Sigmoid colon (tissue), 7 donors: ENCODE results near the gene PIWIL4. TPM values are rescaled to one million over a fixed set of nuclear protein-coding genes. Genes with fewer than 3 reads are reported as not detected.

ENCODE experiments used
- DNase-seq: peaks from one replicate; pipeline ENCODE4 v3.0.0-alpha.2; 2019
- H3K27ac ChIP-seq, 4 donors: fragments of 200-600 bp; sonication (generic); one replicate each; pipeline ENCODE4 v1.5.1; 2016 to 2019; ENCODE audit warnings: mild to moderate bottlenecking in 1 of 4
- H3K27me3 ChIP-seq, 3 donors: fragments of 200-600 bp; sonication (generic); one replicate each; pipeline ENCODE4 v1.5.1; 2019; ENCODE audit warnings: mild to moderate bottlenecking in 1 of 3
- H3K36me3 ChIP-seq, 4 donors: fragments of 200-600 bp; sonication (generic); one replicate each; pipeline ENCODE4 v1.5.1; 2016 to 2019
- H3K4me1 ChIP-seq, 4 donors: fragments of 200-600 bp; sonication (generic); one replicate each; pipeline ENCODE4 v1.5.1; 2017 to 2019
- H3K4me3 ChIP-seq, 4 donors: fragments of 200-600 bp; sonication (generic); one replicate each; pipeline ENCODE4 v1.5.1; 2017 to 2019; ENCODE audit warnings: mild to moderate bottlenecking in 2 of 4, moderate library complexity in 1 of 4
- H3K9me3 ChIP-seq, 4 donors: fragments of 200-600 bp in 3 of 4; sonication (generic) in 3 of 4; one replicate each; pipeline versions ENCODE4 v1.5.1 to v1.6.1; 2013 to 2019
- CTCF ChIP-seq, 4 experiments: fragments of 450-650 bp in 3 of 4; fragments of 200-600 bp in 1 of 4; IDR thresholded peaks; one replicate each; pipeline ENCODE4 v1.5.1; 2016 to 2019; ENCODE audit warnings: antibody characterized with exemption in 4 of 4, mild to moderate bottlenecking in 3 of 4, moderate library complexity in 2 of 4
- EP300 ChIP-seq, 4 donors: sonication (generic); formaldehyde crosslinking; IDR thresholded peaks; one replicate each; pipeline ENCODE4 v1.6.1; 2017; ENCODE audit warnings: antibody characterized with exemption in 4 of 4
- POLR2A ChIP-seq, 2 donors: fragments of 450-650 bp; IDR thresholded peaks; one replicate each; pipeline ENCODE4 v1.6.1; 2016; ENCODE audit warnings: antibody characterized with exemption in 2 of 2, mild to moderate bottlenecking in 2 of 2, moderate library complexity in 2 of 2
- POLR2AphosphoS5 ChIP-seq, 4 donors: sonication (generic); formaldehyde crosslinking; IDR thresholded peaks; one replicate each; pipeline ENCODE4 v1.6.1; 2017; ENCODE audit warnings: antibody characterized with exemption in 4 of 4
- WGBS, 2 donors: extraction: QIAGEN DNeasy Blood & Tissue Kit; methylation state at CpG; one replicate each; pipeline ENCODE4 v1.1.7; 2013; 5-methylcytosine and 5-hydroxymethylcytosine counted together
- intact Hi-C: fragments of 100-400 bp; cut with DNase I; formaldehyde crosslinking; loops from one replicate; pipeline ENCODE4 v1.15.1; 2023
- polyA plus RNA-seq, 3 donors: library from polyadenylated mRNA; stranded (reverse); fragments of 200-250 nt; gene quantifications; one replicate each; pipeline ENCODE4 v1.2.3, GENCODE V29; 2013
- total RNA-seq, 4 donors: library from RNA; depleted of rRNA; stranded (reverse); fragments of >200 nt; gene quantifications; one replicate each; pipeline ENCODE4 v1.1.0, GENCODE V29; 2016
- donor health status: healthy with polysubstance abuse.
- donor health status: Bipolar disorder and iron deficiency.
- donor health status: healthy.

PIWIL4 gene
- total RNA-seq (1 to 10 TPM; 3.5 to 8.1 (median 4.6) TPM), polyA plus RNA-seq (1 to 10 TPM; 3.5 to 5.4 (median 3.9) TPM)

GRCh38 chr11:94567181-94567670 lies at the start of gene PIWIL4:
TSS of gene PIWIL4 (plus strand) at chr11:94567368. CDS start at chr11:94567519, 151 bp downstream.
- intact Hi-C loops = no loop called here
- Histone ChIP-seq H3K4me1 (peaks cover 0 to 11% (median 7%) of the 10 kb centered on the region in 4 donors), H3K4me3 (no peak within 1 kb of the TSS), H3K36me3 (no peaks in the 10 kb centered on the region), H3K27ac (no peak within 1 kb of the TSS), H3K9me3 (no peaks in the 10 kb centered on the region), H3K27me3 (no peaks in the 10 kb centered on the region)
- DNase-seq = no peak
- TF ChIP-seq POLR2A (IDR thresholded peaks at IDR 0.05) = no peak
- TF ChIP-seq EP300 (IDR thresholded peaks at IDR 0.05) = no peak
- WGBS, 2 donors = 94 to 97% methylated on average over 25 of the region's 25 CpGs

DNA sequence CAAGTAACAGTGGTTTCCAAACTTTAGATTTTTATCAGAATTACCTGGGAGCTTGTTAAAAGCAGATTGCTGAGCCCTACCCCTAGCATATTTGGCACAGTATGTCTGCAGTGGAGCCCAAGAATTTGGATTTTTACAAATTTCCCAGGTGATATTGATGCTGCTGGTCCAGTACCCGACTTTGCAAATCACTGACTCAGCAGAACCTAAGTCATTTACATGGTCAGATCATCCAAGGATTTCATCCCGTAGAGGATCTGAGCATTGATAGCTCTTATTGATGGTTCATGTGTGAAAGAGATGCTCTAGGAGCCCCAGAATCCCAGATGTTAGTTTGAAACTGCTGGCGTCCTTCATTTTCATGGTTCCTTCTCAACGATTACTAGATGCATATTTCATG lies 48.9 kb upstream of the PIWIL4 start:
- H3K27me3 ChIP-seq = peaks cover 0 to 4% (median 0%) of the 10 kb centered on the region in 3 donors
- 63 to 84% methylated on average over 4 of the region's 4 CpGs for WGBS, 2 donors
- no peak for DNase-seq
- no peak for TF ChIP-seq EP300 (IDR thresholded peaks at IDR 0.05)
- no peak overlapping the region for H3K27ac ChIP-seq
- peaks cover 0 to 4% (median 2%) of the 10 kb centered on the region in 4 donors for H3K4me1 ChIP-seq
- no peak overlapping the region for H3K4me3 ChIP-seq
- no peaks in the 10 kb centered on the region for H3K36me3 ChIP-seq
- intact Hi-C loops = loop anchor here (2.0 to 10.0 kb wide), 2 partner anchors 45 to 377 kb away; no protein-coding TSS in a partner anchor
- H3K9me3 ChIP-seq = no peaks in the 10 kb centered on the region

- no peak overlapping the region for H3K27ac ChIP-seq
- no peaks in the 10 kb centered on the region for H3K36me3 ChIP-seq
- TF ChIP-seq POLR2AphosphoS5 (IDR thresholded peaks at IDR 0.05) = no peak
- TF ChIP-seq CTCF (IDR thresholded peaks at IDR 0.05) = peak in 3 of 4 experiments; percentile 23 to 66 (median 58)
- no peak for TF ChIP-seq EP300 (IDR thresholded peaks at IDR 0.05)
- no peak for TF ChIP-seq POLR2A (IDR thresholded peaks at IDR 0.05)
- peaks cover 0 to 4% (median 0%) of the 10 kb centered on the region in 3 donors for H3K27me3 ChIP-seq
- H3K4me3 ChIP-seq = no peak overlapping the region
- H3K9me3 ChIP-seq = no peaks in the 10 kb centered on the region
- no peak for DNase-seq
- 9 to 15% methylated on average over 5 of the region's 5 CpGs for WGBS, 2 donors
- intact Hi-C loops = loop anchor here (2.0 to 10.0 kb wide), 3 partner anchors 43 to 375 kb away; no protein-coding TSS in a partner anchor
- peaks cover 0 to 4% (median 2%) of the 10 kb centered on the region in 4 donors for H3K4me1 ChIP-seq
Observed at GRCh38 chr11:94519478-94520084, 47.6 kb upstream of the PIWIL4 start.

GRCh38 chr11:94521684-94522083 lies 45.5 kb upstream of the PIWIL4 start:
- 41 to 65% methylated on average over 5 of the region's 5 CpGs for WGBS, 2 donors
- intact Hi-C loops = loop anchor here (2.0 kb wide), 1 partner anchor 81 kb away; no protein-coding TSS in a partner anchor
- Histone ChIP-seq H3K4me1 (peaks cover 0 to 8% (median 2%) of the 10 kb centered on the region in 4 donors), H3K4me3 (no peak overlapping the region), H3K27me3 (no peaks in the 10 kb centered on the region), H3K9me3 (no peaks in the 10 kb centered on the region), H3K36me3 (no peaks in the 10 kb centered on the region), H3K27ac (no peak overlapping the region)
- TF ChIP-seq POLR2AphosphoS5 (IDR thresholded peaks at IDR 0.05) = no peak
- no peak for TF ChIP-seq EP300 (IDR thresholded peaks at IDR 0.05)
- peak in 1 of 4 experiments; percentile 11 for TF ChIP-seq CTCF (IDR thresholded peaks at IDR 0.05)
- TF ChIP-seq POLR2A (IDR thresholded peaks at IDR 0.05) = no peak
- DNase-seq = no peak

- H3K27me3 ChIP-seq = no peaks in the 10 kb centered on the region
- no peak overlapping the region for H3K27ac ChIP-seq
- WGBS, 2 donors = 95 to 97% methylated on average over 1 of the region's 1 CpG
- H3K4me1 ChIP-seq = peaks cover 0 to 8% (median 2%) of the 10 kb centered on the region in 4 donors
- H3K36me3 ChIP-seq = no peaks in the 10 kb centered on the region
- H3K9me3 ChIP-seq = no peaks in the 10 kb centered on the region
- intact Hi-C loops = no loop called here
- no peak for DNase-seq
- H3K4me3 ChIP-seq = no peak overlapping the region
- TF ChIP-seq CTCF (IDR thresholded peaks at IDR 0.05) (no peak), POLR2A (IDR thresholded peaks at IDR 0.05) (no peak)
Observed at GRCh38 chr11:94524341-94524740, 42.8 kb upstream of the PIWIL4 start.
